Inflammatory macrophage (primary cell): ENCODE results near the gene PTCH2.
"Not testable (repeated sequence)": the region's sequence is repeated elsewhere in the genome, so short reads cannot be mapped to it uniquely, and the experiment has no call there.

Experiments used
- DNase-seq, 2 donors: peaks; one replicate each; pipeline ENCODE4 v3.0.0-alpha.2; 2020 to 2022
- total RNA-seq, 18 experiments: gene quantifications; one replicate each; lab custom pipeline; 2026; ENCODE audit warnings: mixed read lengths in 6 of 18, inconsistent platforms in 2 of 18; lab: John Stamatoyannopoulos, UW

Gene PTCH2
- 0 to 1.4 (median 0.57) reads per million in 18 experiments for total RNA-seq

- peak in 1 of 2 donors; percentile 30 for DNase-seq
Observed at GRCh38 chr1:44842862-44843655, at the start of gene PTCH2. Gene PTCH2, minus strand, starts transcription at chr1:44843253. Its CDS starts 321 bp downstream, at chr1:44842932.

GRCh38 chr1:44890007-44890406 is 47.0 kb upstream of the PTCH2 start:
- no peak for DNase-seq

GRCh38 chr1:44885406-44885805 is 42.4 kb upstream of the PTCH2 start:
- no peak for DNase-seq

DNA sequence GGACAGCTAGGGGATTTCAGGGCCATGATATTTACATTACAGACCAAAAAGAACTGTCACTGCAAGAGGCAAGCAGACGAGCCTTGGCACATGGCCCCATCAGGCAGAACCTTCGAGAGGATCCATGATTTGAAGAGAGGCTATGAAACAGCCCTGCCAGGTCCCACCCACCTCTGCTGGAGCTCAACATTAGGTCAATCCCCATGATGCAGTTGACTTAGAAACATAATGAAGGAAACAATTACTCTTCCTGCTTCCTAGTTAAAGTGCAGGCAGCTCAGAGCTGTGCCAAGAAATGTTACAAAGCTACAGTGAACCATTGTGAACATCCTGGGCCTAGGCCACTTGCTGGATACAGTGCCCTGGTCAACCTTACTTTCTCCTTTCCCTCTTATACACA is 41.7 kb upstream of the PTCH2 start:
- no peak for DNase-seq

DNA sequence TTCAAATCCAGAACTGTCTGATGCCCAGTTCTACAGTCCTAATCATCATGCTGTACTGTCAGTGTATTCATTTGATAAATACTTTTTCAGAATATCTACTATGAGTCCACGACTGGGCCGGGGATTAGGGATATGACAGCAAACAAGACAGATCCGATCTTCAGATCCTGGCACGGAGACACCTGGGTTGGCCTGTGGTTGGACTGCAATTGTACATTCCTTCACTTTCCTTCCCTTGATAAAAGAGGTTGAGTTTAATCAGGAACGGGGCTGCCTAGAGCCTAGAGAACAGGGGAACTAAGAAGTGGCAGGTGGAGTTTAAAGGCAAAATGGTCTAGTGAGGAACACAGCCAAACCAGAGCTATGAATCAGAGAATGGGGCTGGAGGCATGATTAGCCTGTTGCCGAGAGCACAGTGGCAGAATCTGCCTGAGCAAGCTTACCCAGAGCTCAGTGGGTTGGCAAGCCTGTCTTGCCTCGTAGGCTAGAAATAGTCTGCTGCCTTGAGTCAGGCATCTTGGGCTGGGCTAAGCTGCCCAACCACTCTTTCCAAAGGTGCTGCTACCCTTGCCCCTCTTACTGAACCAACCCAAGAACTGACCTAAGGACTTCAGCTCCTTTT is 38.1 kb upstream of the PTCH2 start:
- DNase-seq: no peak

- DNase-seq: no peak
Observed at GRCh38 chr1:44874155-44874554, 31.1 kb upstream of the PTCH2 start.

- DNase-seq: no peak
Observed at GRCh38 chr1:44870096-44870495, 27.0 kb upstream of the PTCH2 start.

GRCh38 chr1:44867801-44868200 is 24.7 kb upstream of the PTCH2 start:
- DNase-seq: no peak

GRCh38 chr1:44862829-44863401 is 19.9 kb upstream of the PTCH2 start:
- no peak for DNase-seq

- peak; percentile 46 to 49 for DNase-seq
Observed at GRCh38 chr1:44860891-44861425, 17.9 kb upstream of the PTCH2 start.

- peak; percentile 16 to 56 for DNase-seq
Observed at GRCh38 chr1:44860331-44860730, 17.3 kb upstream of the PTCH2 start.

GRCh38 chr1:44857446-44857845 is 14.4 kb upstream of the PTCH2 start:
- no peak for DNase-seq

DNA sequence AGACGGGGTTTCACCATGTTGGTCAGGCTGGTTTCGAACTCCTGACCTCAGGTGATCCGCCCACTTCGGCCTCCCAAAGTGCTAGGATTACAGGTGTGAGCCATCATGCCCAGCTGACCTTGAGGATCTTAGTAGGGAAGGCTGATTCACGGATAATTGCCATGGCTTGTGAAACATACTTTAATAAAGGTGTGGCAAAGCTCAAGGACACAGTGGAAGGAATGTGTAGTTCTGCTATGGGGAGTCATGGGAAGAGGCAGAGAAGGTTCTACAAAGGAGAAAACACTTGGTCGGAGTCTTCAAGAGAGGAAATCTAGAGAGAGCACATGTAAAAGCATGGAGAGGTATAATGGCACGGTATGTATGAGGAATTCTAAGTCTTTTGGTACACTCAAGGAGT is 12.7 kb upstream of the PTCH2 start:
- no peak for DNase-seq

DNA sequence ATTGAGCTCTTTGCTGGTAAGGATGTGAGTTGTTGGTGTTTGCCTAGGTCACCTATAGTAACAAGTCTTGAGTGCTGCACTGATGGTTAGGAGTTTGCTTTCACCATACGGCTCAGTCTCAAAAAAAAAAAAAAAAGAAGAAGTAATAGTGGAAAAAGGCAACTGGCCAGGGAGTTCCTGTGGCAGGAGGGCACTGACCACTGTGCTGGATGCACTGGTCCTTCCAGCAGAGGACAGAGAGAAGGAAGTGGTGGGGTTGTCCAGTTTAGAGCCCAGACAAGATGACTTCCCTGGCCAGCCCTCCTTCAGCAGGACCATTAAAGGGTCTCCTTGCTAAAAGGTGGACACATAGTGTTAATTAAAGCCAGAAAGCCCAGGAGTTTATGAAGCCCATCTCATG is 11.9 kb upstream of the PTCH2 start:
- peak in 1 of 2 donors; percentile 29 for DNase-seq

DNA sequence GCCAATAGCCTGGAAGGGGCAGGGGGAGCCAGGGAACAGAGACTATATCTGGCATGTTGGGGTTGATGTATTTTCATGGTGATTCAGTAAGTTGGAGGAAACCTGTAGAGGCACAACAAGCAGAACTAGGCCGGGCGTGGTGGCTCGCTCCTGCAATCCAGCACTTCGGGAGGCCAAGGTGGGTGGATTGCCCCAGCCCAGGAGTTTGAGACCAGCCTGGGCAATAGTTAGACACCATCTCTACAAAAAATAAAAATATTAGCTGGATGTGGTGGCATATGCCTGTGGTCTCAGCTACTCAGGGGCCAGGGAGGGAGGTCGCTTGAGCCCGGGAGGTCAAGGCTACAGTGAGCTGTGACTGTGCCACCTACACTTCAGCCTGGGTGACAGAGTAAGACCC is 10.1 kb upstream of the PTCH2 start:
- no peak for DNase-seq

DNA sequence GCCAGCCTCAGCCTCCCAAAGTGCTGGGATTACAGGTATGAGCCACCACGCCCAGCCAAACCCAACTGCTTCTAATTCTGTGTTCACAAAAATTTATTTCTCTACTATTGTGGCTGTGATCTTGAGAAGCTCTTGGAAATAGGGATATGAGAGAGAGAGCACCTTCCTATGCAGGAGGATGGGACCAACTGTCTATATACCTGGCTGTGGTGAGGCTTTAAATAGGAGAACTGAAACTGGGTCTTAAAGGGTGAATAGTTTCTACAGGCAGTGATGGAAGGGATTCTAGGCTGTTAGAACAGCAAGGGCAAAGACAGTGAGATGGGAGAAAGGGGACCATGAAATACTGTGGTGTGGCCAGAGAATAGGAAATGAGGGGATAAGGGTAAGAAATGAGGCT is 8.3 kb upstream of the PTCH2 start:
- DNase-seq: no peak

GRCh38 chr1:44849575-44850132 is 6.6 kb upstream of the PTCH2 start:
- DNase-seq: no peak

DNA sequence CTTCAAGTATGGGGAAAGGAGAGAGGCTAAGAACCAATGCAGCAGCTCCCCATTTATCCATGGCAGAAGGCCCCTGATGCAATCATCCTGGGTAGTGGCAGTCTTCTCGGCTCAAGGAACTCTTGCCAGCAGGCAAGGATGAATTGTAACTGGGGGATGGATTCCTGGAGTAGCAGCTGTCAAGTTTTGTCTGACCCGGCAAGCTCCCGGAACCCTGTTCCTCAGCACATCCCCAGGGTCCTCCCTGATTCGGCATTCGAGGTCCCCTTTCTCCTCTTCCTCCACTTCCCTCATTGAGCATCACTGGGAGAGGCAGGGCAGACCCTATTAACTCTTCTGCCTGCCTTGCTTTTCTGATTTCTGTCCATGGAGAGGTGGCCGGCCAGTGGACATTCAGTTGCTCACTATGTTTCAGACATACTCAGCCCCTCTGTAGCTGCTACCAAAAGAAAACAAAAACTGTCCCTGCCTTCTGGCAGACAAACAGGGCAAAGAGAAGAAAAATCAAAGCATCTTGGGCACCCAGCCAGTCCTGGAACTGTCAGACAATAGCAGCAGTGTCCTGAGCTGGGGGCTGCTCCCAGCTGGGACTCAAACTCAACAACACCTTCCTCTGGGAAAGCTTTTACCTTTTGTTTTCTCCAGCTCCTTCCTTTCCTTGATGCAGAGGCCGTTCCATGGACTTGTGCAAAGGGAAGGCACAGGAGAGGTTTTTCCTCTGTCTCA is 5.6 kb upstream of the PTCH2 start:
- no peak for DNase-seq

DNA sequence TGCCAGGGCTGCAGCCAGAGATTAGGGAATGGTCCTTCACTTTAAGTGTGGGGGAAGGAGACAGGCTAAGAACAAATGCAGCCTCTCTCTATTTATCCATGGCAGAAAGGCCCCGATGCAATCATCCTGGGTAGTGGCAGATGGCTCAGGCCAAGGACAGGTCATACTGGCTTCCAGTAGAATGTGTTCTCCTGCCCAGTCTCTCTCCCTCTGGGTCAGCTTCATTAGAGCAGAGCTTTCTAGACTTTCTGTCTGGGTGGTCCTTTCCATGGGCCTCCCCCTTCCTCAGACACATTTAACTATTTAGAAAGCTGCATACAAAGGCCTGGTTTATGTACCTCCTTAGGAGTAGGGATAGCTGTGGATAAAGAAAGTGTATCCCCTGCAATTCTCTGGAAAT is 4.8 kb upstream of the PTCH2 start:
- DNase-seq: no peak

GRCh38 chr1:44846985-44847384 is 3.9 kb upstream of the PTCH2 start:
- no peak for DNase-seq

GRCh38 chr1:44842486-44842861 is 579 bp downstream of the PTCH2 start:
- no peak for DNase-seq

- no peak for DNase-seq
Observed at GRCh38 chr1:44839576-44839975, 3.5 kb downstream of the PTCH2 start.

GRCh38 chr1:44838294-44838693 is 4.8 kb downstream of the PTCH2 start:
- not testable (repeated sequence) for DNase-seq
